Measurements from ENCODE around the gene PSMD6. TPM values are rescaled to one million over a fixed set of nuclear protein-coding genes. Genes with fewer than 3 reads are reported as not detected.
A peak's percentile ranks its signal among the peaks of the same experiment; 100 is the strongest.

Gene PSMD6
- total RNA-seq, 1 donor from 2014 or later = 76.9 TPM

- H3K4me3 Mint-ChIP-seq (ENCODE audit: low read depth) = no peak overlapping the region
- no peak for DNase-seq (ENCODE audit: low spot score, unreplicated experiment)
- H3K4me1 Mint-ChIP-seq (ENCODE audit: low read depth) = peaks cover 3% of the 10 kb centered on the region
- TF ChIP-seq, protein P1, sequence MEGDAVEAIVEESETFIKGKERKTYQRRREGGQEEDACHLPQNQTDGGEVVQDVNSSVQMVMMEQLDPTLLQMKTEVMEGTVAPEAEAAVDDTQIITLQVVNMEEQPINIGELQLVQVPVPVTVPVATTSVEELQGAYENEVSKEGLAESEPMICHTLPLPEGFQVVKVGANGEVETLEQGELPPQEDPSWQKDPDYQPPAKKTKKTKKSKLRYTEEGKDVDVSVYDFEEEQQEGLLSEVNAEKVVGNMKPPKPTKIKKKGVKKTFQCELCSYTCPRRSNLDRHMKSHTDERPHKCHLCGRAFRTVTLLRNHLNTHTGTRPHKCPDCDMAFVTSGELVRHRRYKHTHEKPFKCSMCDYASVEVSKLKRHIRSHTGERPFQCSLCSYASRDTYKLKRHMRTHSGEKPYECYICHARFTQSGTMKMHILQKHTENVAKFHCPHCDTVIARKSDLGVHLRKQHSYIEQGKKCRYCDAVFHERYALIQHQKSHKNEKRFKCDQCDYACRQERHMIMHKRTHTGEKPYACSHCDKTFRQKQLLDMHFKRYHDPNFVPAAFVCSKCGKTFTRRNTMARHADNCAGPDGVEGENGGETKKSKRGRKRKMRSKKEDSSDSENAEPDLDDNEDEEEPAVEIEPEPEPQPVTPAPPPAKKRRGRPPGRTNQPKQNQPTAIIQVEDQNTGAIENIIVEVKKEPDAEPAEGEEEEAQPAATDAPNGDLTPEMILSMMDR (IDR thresholded peaks at IDR 0.05; ENCODE audit: unreplicated experiment) = no peak
- H3K27ac Mint-ChIP-seq = no peak overlapping the region
- H3K27me3 Mint-ChIP-seq = no peaks in the 10 kb centered on the region
- peaks cover 17% of the 10 kb centered on the region for H3K36me3 Mint-ChIP-seq (ENCODE audit: insufficient read depth)
- no peaks in the 10 kb centered on the region for H3K9me3 Mint-ChIP-seq (ENCODE audit: low read depth)
Observed at GRCh38 chr3:63988943-63989342, 34.4 kb downstream of the PSMD6 start.

GRCh38 chr3:63986831-63987230, 36.5 kb downstream of the PSMD6 start:
- peak overlapping the region; percentile 21 for H3K27ac Mint-ChIP-seq
- TF ChIP-seq, protein P1 (IDR thresholded peaks at IDR 0.05; ENCODE audit: unreplicated experiment) = no peak
- peaks cover 17% of the 10 kb centered on the region for H3K36me3 Mint-ChIP-seq (ENCODE audit: insufficient read depth)
- no peaks in the 10 kb centered on the region for H3K27me3 Mint-ChIP-seq
- no peak for DNase-seq (ENCODE audit: low spot score, unreplicated experiment)
- H3K9me3 Mint-ChIP-seq (ENCODE audit: low read depth) = no peaks in the 10 kb centered on the region
- H3K4me1 Mint-ChIP-seq (ENCODE audit: low read depth) = peaks cover 3% of the 10 kb centered on the region
- H3K4me3 Mint-ChIP-seq (ENCODE audit: low read depth) = no peak overlapping the region

GRCh38 chr3:63986146-63986545, 37.1 kb downstream of the PSMD6 start:
- TF ChIP-seq, protein P1 (IDR thresholded peaks at IDR 0.05; ENCODE audit: unreplicated experiment) = no peak
- peak overlapping the region; percentile 3 for H3K27ac Mint-ChIP-seq

DNA sequence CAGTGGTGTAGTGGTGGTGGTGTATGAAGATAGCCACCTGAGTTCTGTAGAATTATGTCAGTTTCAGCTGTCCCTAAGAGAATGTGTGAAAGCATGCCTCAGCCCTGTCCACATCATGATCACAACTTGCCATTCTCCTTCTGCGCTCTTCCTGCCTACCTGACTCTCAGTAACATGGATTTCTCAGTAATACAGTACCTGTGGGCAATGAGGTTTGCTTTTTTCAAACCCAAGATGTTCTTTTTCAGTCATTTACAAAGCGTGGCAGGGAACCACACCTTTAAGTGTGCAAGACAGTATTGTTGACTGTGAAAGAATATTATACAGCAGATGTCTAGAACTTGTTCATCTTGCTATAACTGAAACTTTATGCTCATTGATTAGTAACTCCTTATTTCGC, 38.9 kb downstream of the PSMD6 start:
- Mint-ChIP-seq H3K4me1 (ENCODE audit: low read depth) (peaks cover 6% of the 10 kb centered on the region), H3K27me3 (no peaks in the 10 kb centered on the region), H3K27ac (no peak overlapping the region), H3K9me3 (ENCODE audit: low read depth) (no peaks in the 10 kb centered on the region), H3K4me3 (ENCODE audit: low read depth) (no peak overlapping the region), H3K36me3 (ENCODE audit: insufficient read depth) (peaks cover 18% of the 10 kb centered on the region)
- DNase-seq (ENCODE audit: low spot score, unreplicated experiment) = no peak
- TF ChIP-seq, protein P1 (IDR thresholded peaks at IDR 0.05; ENCODE audit: unreplicated experiment) = no peak

More at GRCh38 chr3:63986146-63986545, 37.1 kb downstream of the PSMD6 start:
- DNase-seq (ENCODE audit: low spot score, unreplicated experiment) = no peak
- peaks cover 3% of the 10 kb centered on the region for H3K4me1 Mint-ChIP-seq (ENCODE audit: low read depth)
- peaks cover 17% of the 10 kb centered on the region for H3K36me3 Mint-ChIP-seq (ENCODE audit: insufficient read depth)
- no peaks in the 10 kb centered on the region for H3K27me3 Mint-ChIP-seq
- no peak overlapping the region for H3K4me3 Mint-ChIP-seq (ENCODE audit: low read depth)
- H3K9me3 Mint-ChIP-seq (ENCODE audit: low read depth) = no peaks in the 10 kb centered on the region

DNA sequence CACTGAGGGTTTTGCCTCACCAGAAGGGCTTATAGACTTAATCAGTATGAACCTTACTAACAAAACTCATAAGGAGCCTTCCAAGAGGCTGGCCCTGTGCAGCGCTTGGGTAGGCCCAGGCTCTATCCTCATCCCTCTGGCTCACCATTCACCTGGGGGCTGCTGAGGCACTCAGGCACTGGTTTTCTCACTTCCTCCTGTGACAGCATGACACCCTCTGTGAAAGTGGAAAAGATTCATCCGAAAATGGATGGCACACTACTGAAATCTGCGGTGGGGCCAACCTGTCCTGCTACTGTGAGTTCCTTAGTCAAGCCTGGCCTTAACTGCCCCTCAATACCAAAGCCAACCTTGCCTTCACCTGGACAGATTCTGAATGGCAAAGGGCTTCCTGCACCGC, 41.3 kb downstream of the PSMD6 start:
- Mint-ChIP-seq H3K27me3 (no peaks in the 10 kb centered on the region), H3K9me3 (ENCODE audit: low read depth) (no peaks in the 10 kb centered on the region), H3K4me3 (ENCODE audit: low read depth) (no peak overlapping the region), H3K36me3 (ENCODE audit: insufficient read depth) (peaks cover 18% of the 10 kb centered on the region), H3K4me1 (ENCODE audit: low read depth) (peaks cover 15% of the 10 kb centered on the region), H3K27ac (no peak overlapping the region)
- DNase-seq (ENCODE audit: low spot score, unreplicated experiment) = no peak
- TF ChIP-seq, protein P1 (IDR thresholded peaks at IDR 0.05; ENCODE audit: unreplicated experiment) = no peak
